NAMALWA (cell line): ENCODE data around the gene MYO7B.
A peak's percentile ranks its signal among the peaks of the same experiment; 100 is the strongest.

Source experiments
- DNase-seq: peaks from one replicate; pipeline ENCODE4 v3.0.0-alpha.2; 2015; ENCODE audit warnings: low spot score

The MYO7B gene

DNA sequence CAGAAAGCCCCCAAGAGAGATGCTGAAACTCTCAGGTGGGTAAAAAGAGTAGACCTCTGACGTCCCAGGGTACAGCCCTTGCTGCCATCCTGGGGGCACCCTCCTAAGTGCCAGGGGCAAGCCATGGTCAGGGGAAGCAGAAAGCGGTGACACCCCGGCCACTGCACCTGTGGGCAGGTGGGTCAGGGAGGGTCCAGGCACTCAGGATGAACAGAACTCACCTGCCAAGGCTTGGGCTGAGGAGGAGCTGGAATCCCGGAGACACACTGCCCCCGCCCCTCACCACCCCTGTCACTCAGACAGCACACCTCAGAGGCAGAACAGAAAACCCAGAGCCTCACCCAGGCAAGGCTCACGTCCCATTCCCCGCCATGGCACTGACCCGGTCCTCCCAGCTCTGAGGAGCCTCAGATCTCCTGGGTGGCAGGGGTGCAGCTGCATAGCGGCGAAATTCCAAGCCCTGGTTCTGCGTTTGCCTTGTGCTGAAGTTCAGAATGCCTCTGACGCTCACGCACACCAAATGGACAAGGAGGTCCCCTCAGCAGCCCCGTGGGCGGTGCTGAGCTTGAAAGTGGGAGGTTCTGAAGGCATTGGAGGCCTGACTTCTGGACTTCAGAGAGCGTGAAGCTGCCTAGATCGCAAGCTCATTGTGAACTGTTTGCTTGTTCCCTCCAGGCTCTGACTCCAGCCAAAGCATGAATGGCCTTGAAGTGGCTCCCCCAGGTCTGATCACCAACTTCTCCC is 114.7 kb downstream of the MYO7B start:
- DNase-seq: no peak

DNA sequence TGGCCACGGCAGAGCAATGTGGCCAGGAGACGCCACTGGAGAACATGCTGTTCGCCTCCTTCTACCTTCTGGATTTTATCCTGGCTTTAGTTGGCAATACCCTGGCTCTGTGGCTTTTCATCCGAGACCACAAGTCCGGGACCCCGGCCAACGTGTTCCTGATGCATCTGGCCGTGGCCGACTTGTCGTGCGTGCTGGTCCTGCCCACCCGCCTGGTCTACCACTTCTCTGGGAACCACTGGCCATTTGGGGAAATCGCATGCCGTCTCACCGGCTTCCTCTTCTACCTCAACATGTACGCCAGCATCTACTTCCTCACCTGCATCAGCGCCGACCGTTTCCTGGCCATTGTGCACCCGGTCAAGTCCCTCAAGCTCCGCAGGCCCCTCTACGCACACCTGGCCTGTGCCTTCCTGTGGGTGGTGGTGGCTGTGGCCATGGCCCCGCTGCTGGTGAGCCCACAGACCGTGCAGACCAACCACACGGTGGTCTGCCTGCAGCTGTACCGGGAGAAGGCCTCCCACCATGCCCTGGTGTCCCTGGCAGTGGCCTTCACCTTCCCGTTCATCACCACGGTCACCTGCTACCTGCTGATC is 115.4 kb downstream of the MYO7B start:
- no peak for DNase-seq

DNA sequence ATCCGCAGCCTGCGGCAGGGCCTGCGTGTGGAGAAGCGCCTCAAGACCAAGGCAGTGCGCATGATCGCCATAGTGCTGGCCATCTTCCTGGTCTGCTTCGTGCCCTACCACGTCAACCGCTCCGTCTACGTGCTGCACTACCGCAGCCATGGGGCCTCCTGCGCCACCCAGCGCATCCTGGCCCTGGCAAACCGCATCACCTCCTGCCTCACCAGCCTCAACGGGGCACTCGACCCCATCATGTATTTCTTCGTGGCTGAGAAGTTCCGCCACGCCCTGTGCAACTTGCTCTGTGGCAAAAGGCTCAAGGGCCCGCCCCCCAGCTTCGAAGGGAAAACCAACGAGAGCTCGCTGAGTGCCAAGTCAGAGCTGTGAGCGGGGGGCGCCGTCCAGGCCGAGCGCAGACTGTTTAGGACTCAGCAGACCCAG is 115.9 kb downstream of the MYO7B start:
- DNase-seq: no peak

DNA sequence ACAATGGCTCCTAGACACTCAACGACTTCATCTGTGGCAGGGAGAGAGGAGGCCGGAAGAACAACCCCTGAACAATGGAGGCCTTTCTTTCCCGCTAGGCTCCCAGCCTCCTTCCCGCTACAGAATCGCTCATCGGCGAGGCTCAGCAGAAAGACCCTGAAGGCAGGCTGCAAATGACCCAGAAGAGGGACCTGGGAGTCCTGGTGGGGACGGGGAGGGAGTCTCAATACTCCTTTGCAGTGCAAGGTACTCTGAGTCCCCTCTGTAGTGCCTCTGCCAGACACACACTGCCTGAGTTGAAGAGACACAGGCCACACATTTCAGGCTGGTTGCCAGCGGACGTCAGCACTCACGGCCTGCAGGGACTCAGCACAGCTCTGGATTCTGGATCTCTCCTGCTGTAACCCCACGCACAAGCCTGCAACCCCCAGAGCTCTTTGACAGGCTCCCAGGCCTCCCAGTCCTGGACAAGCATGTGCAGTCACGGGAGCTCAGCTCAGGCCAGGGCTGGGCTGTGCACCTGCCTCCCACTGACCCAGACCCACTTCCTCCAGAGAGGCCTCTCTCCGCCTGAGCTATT is 116.6 kb downstream of the MYO7B start:
- peak; percentile 53 for DNase-seq

DNA sequence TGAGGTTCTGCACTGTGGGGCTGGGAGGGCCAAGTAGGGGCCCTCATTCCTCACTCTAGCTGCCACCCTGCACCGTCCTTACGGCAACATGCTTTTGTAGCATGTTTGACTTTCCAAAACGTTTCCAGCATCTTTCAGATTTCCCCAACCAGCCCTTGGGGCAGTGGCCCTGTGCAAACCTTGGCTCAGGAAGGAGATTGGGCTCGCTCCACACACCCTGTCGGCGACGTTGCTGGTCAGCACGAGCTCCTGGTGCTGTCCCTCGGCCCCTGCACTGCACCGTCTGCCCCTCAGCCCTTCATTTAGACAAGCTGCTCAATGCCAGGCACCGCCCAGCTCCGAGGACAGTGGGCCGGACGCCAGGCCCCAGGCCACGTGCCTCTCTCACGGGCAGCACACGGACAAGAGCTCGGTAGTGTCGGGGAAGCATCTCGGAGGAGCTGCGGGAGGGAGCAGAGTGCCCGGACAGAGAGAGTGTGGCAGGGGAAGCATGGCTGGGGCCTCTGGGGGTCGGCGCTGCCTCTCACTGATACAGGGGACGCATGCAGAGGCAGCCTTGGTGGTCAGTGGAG is 117.4 kb downstream of the MYO7B start:
- no peak for DNase-seq

DNA sequence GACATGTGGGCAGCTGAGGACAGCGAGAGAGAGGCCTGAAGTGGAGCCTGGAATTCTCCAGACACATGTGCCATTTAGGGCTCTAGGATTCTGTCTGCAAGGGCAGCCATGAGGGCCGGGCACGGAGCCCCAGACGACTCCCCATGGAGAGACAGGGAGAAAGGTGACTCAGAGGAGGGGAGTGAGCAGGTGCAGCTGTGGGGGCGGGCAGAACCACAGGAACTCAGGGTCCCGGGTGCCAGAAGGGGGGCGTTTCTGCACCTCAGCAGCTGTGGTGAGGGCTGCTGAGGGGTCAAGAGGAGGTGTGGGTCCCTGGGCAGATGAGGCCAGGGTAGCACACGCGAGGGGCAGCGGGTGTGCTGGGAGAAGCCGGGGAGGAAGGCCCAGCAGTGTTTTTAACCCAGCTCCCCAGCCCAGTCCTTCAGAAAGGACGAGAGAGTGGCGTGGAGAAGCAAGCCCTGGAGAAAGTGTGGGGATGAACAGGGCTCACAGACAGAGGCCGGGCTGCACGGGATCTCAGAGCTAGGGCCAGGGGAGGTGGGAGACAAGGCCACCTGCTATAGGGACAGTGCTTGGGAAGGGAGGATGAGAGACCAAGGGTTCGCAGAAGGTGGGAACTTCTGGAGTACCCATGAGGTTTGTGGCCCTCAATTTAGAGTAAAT is 118.1 kb downstream of the MYO7B start:
- DNase-seq: no peak

DNA sequence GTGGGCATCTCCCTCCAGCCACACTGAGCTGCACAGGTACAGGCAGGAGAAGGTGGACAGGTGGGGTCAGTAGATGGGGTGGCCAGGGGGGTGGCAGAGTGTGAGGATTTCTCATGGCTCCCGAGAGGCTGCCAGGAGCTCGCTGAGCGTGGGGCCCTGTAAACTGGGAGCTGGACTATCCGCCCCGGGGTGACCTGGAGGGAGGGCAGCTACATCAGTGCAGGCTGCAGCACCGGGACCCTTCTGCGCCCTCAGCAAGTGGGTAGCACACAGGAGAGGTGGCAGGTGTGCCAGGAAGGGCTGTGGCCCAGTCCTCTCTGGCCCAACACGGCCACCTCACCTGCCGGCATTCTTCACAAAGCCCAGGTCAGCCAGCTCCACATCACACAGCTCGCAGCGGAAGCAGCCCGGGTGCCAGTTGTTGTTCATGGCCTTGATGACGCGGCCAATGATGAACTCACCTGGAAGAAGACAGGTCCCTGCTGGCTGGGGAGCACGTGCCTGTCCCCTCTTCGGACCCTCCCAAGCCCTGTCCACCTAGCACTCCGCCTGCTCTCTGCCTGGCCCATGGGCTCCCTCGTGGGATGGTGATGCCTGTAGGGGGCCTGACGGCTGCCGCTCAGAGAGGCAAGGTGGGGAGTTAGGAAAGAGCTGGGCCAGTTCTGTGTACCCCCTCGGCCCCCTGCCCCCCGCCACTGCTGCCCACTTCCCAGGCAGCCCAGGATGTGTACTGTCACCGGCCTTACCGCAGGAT is 118.8 kb downstream of the MYO7B start:
- no peak for DNase-seq

DNA sequence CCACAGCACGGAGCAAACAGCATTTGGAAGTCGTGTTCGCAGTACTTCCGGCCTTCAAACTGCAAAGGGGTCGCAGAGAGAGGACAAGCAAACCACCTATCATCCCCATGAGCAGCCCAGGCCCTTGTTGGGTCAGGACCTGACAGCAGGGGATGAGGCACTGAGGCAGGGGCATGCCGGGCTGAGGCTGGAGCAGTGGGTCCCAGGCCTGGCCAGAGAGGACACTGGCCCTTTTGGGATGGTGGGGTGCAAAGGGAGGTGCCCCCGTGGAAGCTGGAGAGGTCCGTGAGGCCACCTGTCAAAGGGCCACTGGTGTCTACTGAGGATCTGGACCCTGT is 119.3 kb downstream of the MYO7B start:
- no peak for DNase-seq

DNA sequence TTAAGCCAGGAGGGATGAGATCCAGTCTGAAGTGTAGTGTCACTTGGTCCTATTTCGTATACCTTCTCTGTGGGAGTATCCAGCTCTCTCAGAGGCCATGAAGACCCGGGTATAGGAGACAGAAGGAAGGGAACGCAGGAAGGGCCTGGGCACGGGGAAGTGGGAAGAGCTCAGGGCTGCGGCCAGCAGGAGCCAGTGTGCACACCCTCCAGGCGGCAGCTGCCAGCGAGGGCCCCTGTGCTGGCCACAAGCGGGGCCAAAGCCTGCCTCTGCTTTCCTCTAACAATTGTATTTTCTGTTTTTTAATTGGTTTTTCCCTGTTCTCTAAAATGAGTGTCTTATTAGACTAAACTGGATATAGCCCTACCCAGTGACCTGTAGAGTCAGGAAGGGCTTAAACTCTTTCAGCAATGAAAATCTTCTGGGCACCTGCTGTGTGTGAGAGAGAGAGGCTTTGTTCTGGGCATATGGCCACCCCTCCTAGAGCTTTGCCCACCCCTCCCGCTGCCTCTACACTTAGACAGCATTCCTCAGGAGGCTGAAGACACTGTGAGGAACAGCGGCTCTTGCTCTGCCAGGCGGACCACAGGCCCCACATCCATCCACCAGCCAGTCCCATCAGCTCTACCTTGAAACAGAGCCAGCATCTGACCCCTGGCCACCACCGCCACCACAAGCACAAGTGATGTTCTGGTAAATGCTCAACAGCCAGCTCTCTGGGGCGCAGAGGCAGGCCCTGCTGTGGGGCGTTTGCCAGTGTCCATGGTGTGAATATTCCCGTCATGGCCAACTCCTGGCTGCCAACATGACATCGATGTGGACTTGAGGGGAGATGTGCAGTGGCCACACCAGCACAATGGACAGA is 120.0 kb downstream of the MYO7B start:
- DNase-seq: no peak

DNA sequence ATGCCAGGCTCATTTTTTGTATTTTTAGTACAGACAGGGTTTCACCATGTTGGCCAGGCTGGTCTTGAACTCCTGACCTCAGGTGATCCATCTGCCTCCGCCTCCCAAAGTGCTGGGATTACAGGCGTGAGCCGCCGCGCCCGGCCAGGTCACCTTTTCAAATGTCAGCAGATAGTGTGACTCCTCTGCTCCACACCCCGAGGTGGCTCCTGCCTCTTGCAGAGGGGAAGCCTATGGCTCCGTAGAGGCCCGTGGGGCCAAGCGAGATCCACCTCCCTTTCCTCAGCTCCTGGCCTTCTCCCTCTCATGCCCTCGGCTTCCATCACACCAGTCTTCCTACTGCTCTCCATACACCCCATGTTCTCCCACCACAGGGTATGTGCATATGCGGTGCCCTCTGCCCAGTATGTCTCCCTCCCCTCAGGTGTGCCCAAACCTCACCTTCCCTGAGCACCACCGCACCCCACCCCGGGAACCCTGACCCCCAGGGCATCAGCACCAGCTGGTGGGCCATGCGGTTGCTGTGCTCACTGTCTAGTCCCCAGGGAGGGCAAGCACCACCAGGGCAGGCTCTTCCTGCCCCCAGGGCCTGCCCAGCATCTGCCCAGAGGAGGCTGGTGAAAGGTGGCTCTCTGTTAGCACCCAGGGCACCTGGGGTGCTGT is 121.2 kb downstream of the MYO7B start:
- no peak for DNase-seq

DNA sequence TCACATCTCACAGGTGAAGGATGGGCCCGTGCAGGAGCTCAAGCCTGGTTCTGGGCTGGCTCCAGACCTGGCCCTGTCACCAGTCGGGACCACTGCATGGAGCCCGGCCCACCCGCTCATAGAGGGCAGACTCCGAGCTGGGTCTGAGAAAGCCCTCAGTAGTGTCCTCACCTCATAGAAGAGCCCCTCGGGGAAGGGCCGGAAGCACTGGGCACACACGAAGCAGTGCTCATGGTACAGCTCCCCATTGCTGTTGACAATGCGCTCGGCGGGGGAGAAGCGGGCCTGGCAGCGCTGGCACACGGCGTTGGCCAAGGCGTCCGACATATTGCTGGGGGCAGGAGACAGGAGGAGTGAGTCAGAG is 121.7 kb downstream of the MYO7B start:
- DNase-seq: no peak

DNA sequence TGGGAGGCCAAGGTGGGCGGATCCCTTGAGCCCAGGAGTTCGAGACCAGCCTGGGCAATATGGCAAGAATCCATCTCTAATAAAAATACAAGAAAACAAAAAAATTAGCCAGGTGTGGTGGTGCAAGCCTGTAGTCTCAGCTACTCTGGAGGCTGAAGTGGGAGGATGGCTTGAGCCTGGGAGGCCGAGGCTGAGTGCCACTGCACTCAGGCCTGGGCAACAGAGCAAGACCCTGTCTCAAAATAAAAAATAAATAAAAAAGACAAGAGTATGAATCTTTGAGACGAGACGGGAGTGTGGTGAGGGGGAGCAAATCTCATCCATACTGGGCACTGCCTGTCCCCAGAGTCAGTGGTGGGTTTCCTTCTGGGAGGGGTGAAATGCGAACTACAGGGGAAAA is 122.7 kb downstream of the MYO7B start:
- DNase-seq: no peak

DNA sequence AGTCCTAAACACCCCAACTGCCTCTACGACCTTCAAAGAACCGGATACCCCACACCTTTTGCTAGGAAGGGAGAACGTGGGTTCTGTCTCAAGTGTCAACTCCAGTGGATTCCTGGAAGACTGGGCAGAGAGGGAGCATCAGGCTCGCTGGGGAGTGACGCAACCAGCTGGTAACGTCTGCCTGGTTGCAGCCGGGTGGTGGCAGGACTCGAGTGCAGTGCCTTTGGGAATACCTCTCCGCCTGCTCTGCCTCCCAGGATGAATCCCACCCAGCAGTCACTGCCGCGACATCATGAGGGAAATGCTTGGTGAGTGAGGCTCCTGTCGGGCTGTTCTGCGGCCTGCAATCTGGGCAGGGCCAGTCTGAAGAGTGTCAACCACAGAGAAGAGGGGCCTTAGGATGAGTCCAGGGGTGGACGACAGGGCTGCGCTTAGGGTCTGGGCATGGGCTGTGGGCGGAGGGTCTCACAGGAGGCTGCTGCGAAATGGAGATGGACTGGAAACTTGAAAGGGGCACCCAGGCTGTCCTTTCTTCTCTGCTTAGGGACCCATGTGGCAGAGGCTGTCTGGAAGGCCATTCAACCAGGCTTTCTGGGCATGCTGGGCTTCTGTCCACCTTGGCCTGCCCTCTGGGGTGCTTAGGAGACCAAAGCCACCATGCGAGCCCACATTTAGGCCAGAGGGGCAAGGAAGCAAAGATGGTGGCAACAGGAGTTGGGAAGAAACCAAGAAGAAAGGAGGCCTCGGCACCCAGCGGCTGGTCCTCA is 123.3 kb downstream of the MYO7B start:
- no peak for DNase-seq

DNA sequence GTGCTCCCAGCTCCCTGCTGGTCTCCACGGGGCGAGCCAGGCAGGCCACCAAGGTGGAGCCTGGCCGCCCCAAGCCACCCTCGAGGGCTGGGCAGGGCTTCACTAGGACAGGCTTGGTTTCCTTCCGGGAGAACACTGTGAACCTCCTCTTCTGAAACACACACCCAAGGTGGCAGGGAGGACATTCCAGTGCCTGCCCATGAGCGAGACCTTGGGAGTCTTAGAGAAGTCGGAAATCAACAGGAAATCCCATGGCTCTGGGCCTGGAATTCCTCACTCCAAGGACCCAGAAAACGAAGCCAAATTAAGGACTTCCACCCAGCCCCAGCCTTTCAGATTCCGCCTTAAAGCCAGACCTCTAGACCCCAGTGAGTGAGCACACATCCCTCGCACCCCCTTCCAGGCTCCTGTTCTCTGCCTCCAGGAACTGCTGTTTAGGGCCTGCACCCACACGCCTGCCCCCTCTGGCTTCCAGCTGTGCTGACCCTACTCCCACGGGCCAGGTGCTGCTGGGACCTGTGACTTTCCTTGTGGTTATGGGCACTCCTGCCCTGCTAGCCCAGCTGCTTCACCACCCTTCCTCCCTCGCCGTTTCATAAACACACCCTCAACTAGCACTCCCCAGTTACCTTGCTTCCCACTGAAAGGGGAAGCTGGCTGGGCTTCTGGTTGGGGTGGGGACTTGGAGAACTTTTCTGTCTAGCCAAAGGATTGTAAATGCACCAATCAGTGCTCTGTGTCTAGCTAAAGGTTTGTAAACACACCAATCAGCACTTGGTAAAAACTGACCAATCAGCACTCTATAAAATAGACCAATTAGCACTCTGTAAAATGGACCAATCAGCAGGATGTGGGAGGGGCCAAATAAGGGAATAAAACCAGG is 124.2 kb downstream of the MYO7B start:
- peak; percentile 48 for DNase-seq

DNA sequence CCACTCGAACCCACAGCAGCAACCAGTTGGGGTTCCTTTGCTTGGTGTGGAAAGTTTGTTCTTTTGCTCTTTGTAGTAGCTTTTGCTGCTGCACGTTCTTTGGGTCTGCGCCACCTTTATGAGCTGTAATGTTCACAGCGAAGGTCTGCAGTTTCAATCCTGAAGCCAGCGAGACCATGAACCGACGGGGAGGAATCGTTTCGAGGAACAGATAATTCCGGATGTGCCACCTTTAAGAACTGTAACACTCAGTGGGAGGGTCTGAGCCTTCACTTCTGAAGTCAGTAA is 124.8 kb downstream of the MYO7B start:
- DNase-seq: no peak

DNA sequence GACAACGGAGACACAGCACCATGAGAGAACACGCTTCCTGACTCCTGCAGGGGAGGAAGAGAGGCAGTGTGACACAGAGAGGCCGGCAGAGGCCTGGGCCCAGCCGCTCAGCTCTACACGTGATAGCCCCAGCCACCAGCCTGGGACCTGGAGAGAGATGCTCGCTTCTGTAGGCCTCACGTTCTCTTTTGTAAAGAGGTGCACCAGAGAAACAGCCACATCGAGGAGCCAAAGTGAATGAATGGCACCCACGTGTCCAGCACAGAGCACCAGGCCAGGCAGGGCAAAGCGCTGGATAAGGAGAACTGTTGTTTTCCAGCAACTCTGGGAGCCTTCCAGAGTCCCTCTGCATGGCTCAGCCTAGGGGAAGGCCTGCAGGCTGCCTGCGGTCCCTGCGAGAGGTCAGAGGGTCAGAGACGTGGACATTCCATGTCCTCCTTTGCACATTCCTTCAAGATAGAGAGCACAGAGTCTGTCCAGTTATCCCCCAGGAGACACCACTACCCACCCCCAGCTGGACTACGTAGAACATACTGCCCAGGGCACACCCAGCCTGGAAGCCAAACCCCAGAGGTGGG is 125.7 kb downstream of the MYO7B start:
- no peak for DNase-seq

DNA sequence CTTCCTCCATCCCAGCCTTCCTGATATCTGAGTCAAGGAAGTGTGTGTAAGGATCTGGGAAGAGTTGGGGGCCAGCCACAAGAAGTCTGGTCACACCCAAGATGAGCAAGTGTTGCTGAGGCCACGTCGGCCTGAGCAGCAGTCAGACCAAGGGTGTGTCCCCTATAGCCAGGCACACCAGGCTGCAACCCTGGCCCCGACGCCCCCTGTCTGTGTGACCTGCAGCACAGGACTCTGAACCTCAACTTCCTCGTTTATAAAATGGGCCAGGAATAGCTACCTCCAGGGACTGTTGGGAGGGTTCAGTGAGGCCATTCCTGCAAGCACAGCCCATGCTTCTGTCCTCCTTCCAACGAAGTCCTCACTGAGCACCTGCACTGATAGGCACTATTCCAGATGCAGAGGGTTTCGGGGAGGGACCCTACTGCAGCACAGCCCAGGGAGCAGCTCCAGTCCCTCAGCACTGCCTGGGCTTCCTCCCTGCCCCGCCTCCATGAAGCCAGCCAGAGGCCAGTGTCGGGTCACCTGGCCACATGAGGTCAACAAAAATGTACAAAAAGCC is 126.5 kb downstream of the MYO7B start:
- DNase-seq: no peak

DNA sequence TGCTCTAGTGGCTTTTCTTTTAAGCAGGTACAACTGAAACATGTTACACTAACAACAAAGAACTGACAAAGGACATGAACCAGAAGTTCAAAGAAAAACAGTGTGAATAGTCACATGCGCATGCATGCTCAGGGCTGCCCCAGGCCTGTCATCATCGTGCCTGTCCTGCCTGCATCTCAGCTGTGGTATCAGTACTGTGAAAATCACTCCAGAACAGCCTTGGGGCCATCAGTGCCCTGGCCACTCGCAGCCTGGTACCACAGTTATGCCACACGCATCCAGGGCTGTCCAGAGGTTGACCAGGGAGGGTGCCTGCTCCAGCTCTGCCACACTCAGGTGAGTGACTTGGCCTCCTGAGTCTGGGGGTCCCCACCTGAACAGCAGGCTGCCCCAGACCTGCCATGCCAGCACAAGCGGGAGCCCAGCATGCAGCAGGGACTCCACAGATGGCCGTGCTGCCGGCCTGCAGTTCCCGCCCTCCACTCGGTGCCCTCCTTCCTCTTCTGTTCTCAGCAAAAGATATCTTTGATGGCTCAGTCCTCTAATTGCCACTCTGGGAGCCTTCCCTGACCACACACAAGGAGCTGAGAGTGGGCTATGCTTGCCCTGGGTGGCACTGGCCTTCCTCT is 127.6 kb downstream of the MYO7B start:
- DNase-seq: no peak
